Measurements from ENCODE around the gene GRPEL2.

Gene GRPEL2

GRCh38 chr5:149386166-149386565 lies 40.9 kb downstream of the GRPEL2 start:
- Histone ChIP-seq H3K4me1 (ENCODE audit: insufficient read depth, low read length) (no peaks in the 10 kb centered on the region), H3K27me3 (ENCODE audit: insufficient read depth, low read length, poor library complexity) (peaks cover 6% of the 10 kb centered on the region), H3K79me2 (ENCODE audit: insufficient read depth, low read length) (no peaks in the 10 kb centered on the region), H4K20me1 (ENCODE audit: insufficient read depth, low read length) (no peaks in the 10 kb centered on the region), H3K9me3 (ENCODE audit: insufficient read depth, low read length, severe bottlenecking) (no peaks in the 10 kb centered on the region), H3K4me2 (ENCODE audit: insufficient read depth, low read length) (no peak overlapping the region), H3K36me3 (ENCODE audit: insufficient read depth, low read length) (no peaks in the 10 kb centered on the region), H3K27ac (ENCODE audit: low read length) (no peak overlapping the region), H2AFZ (ENCODE audit: low read depth, low read length) (no peak overlapping the region), H3K9ac (ENCODE audit: low read depth, low read length) (no peak overlapping the region), H3K4me3 (ENCODE audit: low read depth in 1 of 2, low read length in 2 of 2) (no peak overlapping the region)
- TF ChIP-seq EZH2 (IDR thresholded peaks at IDR 0.05; ENCODE audit: borderline replicate concordance, low read depth, low read length, severe bottlenecking) (no peak), CTCF (IDR thresholded peaks at IDR 0.05; ENCODE audit: borderline replicate concordance, extremely low read depth, low read length, poor library complexity, severe bottlenecking) (no peak)
- DNase-seq, result no peak
- no peak for ATAC-seq (ENCODE audit: insufficient read depth, low read depth)

DNA sequence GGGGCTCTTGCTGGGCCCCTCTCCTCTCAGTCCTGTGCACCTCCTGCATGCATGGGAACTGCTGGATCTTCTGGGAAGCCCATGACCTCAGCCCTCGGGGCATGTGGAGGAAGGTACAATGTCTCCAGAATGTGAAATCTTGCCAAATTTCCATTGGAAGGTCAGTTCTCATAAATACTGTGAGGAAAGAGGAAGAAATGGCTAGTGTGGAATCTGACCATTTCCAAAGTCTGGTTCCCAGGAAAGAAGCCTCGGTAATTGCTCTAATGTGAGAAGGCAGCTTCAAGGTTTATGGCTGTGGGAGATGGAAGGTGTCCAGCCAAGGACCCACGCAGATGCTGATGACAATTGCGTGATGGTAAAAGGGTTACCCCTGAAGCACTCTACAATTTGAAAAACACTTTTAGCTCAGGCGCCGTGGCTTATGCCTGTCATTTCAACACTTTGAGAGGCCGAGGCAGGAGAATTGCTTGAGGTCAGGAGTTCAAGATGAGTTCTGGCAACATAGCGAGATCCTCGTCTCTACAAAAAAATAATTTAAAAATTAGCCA lies 41.9 kb downstream of the GRPEL2 start:
- Histone ChIP-seq H3K27me3 (ENCODE audit: insufficient read depth, low read length, poor library complexity) (peaks cover 13% of the 10 kb centered on the region), H3K4me2 (ENCODE audit: insufficient read depth, low read length) (no peak overlapping the region), H2AFZ (ENCODE audit: low read depth, low read length) (no peak overlapping the region), H3K27ac (ENCODE audit: low read length) (no peak overlapping the region), H3K4me3 (ENCODE audit: low read depth in 1 of 2, low read length in 2 of 2) (no peak overlapping the region), H3K79me2 (ENCODE audit: insufficient read depth, low read length) (no peaks in the 10 kb centered on the region), H3K9ac (ENCODE audit: low read depth, low read length) (no peak overlapping the region), H4K20me1 (ENCODE audit: insufficient read depth, low read length) (no peaks in the 10 kb centered on the region), H3K4me1 (ENCODE audit: insufficient read depth, low read length) (no peaks in the 10 kb centered on the region), H3K36me3 (ENCODE audit: insufficient read depth, low read length) (no peaks in the 10 kb centered on the region), H3K9me3 (ENCODE audit: insufficient read depth, low read length, severe bottlenecking) (no peaks in the 10 kb centered on the region)
- no peak for TF ChIP-seq CTCF (IDR thresholded peaks at IDR 0.05; ENCODE audit: borderline replicate concordance, extremely low read depth, low read length, poor library complexity, severe bottlenecking)
- no peak for TF ChIP-seq EZH2 (IDR thresholded peaks at IDR 0.05; ENCODE audit: borderline replicate concordance, low read depth, low read length, severe bottlenecking)
- no peak for ATAC-seq (ENCODE audit: insufficient read depth, low read depth)
- DNase-seq, result no peak

- Histone ChIP-seq H3K4me1 (ENCODE audit: insufficient read depth, low read length) (no peaks in the 10 kb centered on the region), H3K27me3 (ENCODE audit: insufficient read depth, low read length, poor library complexity) (peaks cover 13% of the 10 kb centered on the region), H3K36me3 (ENCODE audit: insufficient read depth, low read length) (no peaks in the 10 kb centered on the region), H3K4me3 (ENCODE audit: low read depth in 1 of 2, low read length in 2 of 2) (no peak overlapping the region), H3K27ac (ENCODE audit: low read length) (no peak overlapping the region), H4K20me1 (ENCODE audit: insufficient read depth, low read length) (no peaks in the 10 kb centered on the region), H2AFZ (ENCODE audit: low read depth, low read length) (no peak overlapping the region), H3K9me3 (ENCODE audit: insufficient read depth, low read length, severe bottlenecking) (no peaks in the 10 kb centered on the region), H3K4me2 (ENCODE audit: insufficient read depth, low read length) (no peak overlapping the region), H3K9ac (ENCODE audit: low read depth, low read length) (no peak overlapping the region), H3K79me2 (ENCODE audit: insufficient read depth, low read length) (no peaks in the 10 kb centered on the region)
- DNase-seq (no peak), ATAC-seq (ENCODE audit: insufficient read depth, low read depth) (no peak)
- TF ChIP-seq CTCF (IDR thresholded peaks at IDR 0.05; ENCODE audit: borderline replicate concordance, extremely low read depth, low read length, poor library complexity, severe bottlenecking) (no peak), EZH2 (IDR thresholded peaks at IDR 0.05; ENCODE audit: borderline replicate concordance, low read depth, low read length, severe bottlenecking) (no peak)
These were observed 42.7 kb downstream of the GRPEL2 start for GRCh38 chr5:149387982-149388381.

All from DND-41 (cell line).